Astrocyte (in vitro differentiated cells and primary cell): Measurements from ENCODE around the gene TCEANC. TPM values are rescaled to one million over a fixed set of nuclear protein-coding genes. Genes with fewer than 3 reads are reported as not detected.
A peak's percentile ranks its signal among the peaks of the same experiment; 100 is the strongest.

Experiments
- DNase-seq: peaks from one replicate; pipeline ENCODE4 v3.0.0-alpha.2; 2010; ENCODE audit warnings: low read depth
- FAIRE-seq: peaks from 2 replicates; lab custom pipeline; 2011; peaks lifted over from hg19 to GRCh38; lab: Jason Lieb, UNC
- H2AFZ ChIP-seq: 2 replicates; pipeline ENCODE4 v1.6.0; 2012; ENCODE audit warnings: low read depth, low read length, inconsistent platforms
- H3K27ac ChIP-seq: 2 replicates; pipeline ENCODE4 v1.5.1; 2011; ENCODE audit warnings: low read depth, low read length, inconsistent platforms
- H3K27me3 ChIP-seq: 2 replicates; pipeline ENCODE4 v1.6.0; 2011; ENCODE audit warnings: low read length, inconsistent platforms; ENCODE audit not compliant: insufficient read depth
- H3K36me3 ChIP-seq: 2 replicates; pipeline ENCODE4 v1.5.1; 2011; ENCODE audit warnings: low read length, inconsistent platforms; ENCODE audit not compliant: insufficient read depth
- H3K4me1 ChIP-seq: 2 replicates; pipeline ENCODE4 v1.5.1; 2011; ENCODE audit warnings: low read length, inconsistent platforms; ENCODE audit not compliant: insufficient read depth
- H3K4me2 ChIP-seq: 2 replicates; pipeline ENCODE4 v1.6.0; 2012; ENCODE audit warnings: low read length, inconsistent platforms
- H3K4me3 ChIP-seq: 2 replicates; pipeline ENCODE4 v1.5.1; 2011; ENCODE audit warnings: low read depth, mild to moderate bottlenecking, low read length, inconsistent platforms; ENCODE audit not compliant: insufficient read depth
- H3K79me2 ChIP-seq: 2 replicates; pipeline ENCODE4 v1.6.0; 2012; ENCODE audit warnings: mild to moderate bottlenecking, low read length, inconsistent platforms; ENCODE audit not compliant: insufficient read depth
- H3K9ac ChIP-seq: 2 replicates; pipeline ENCODE4 v1.6.0; 2012; ENCODE audit warnings: mild to moderate bottlenecking, low read length, inconsistent platforms
- H3K9me3 ChIP-seq: 2 replicates; pipeline ENCODE4 v1.5.1; 2012; ENCODE audit warnings: low read depth, mild to moderate bottlenecking, low read length, inconsistent platforms; ENCODE audit not compliant: insufficient read depth
- H4K20me1 ChIP-seq: 2 replicates; pipeline ENCODE4 v1.6.0; 2012; ENCODE audit warnings: low read length, inconsistent platforms; ENCODE audit not compliant: insufficient read depth
- H3K27ac Mint-ChIP-seq: one replicate; pipeline ENCODE4 v1.8.0; 2021; ENCODE audit warnings: mild to moderate bottlenecking, mixed read lengths; ENCODE audit not compliant: unreplicated experiment
- H3K27me3 Mint-ChIP-seq: one replicate; pipeline ENCODE4 v1.8.0; 2021; ENCODE audit warnings: low read depth, mixed read lengths; ENCODE audit not compliant: unreplicated experiment
- H3K36me3 Mint-ChIP-seq: one replicate; pipeline ENCODE4 v1.8.0; 2021; ENCODE audit warnings: low read depth, mixed read lengths; ENCODE audit not compliant: unreplicated experiment
- H3K4me1 Mint-ChIP-seq: one replicate; pipeline ENCODE4 v1.8.0; 2021; ENCODE audit warnings: low read depth, mixed read lengths; ENCODE audit not compliant: unreplicated experiment
- H3K4me3 Mint-ChIP-seq: one replicate; pipeline ENCODE4 v1.8.0; 2021; ENCODE audit warnings: mild to moderate bottlenecking, moderate library complexity, mixed read lengths; ENCODE audit not compliant: unreplicated experiment
- H3K9me3 Mint-ChIP-seq: one replicate; pipeline ENCODE4 v1.8.0; 2021; ENCODE audit warnings: mild to moderate bottlenecking, mixed read lengths; ENCODE audit not compliant: unreplicated experiment
- EZH2 ChIP-seq: IDR thresholded peaks from 2 replicates; pipeline ENCODE4 v1.6.1; 2012; ENCODE audit warnings: mild to moderate bottlenecking, low read length, inconsistent platforms; ENCODE audit not compliant: insufficient read depth
- total RNA-seq: library from RNA; stranded (reverse); gene quantifications from 2 replicates; pipeline ENCODE4 v1.2.1, GENCODE V29; 2021
- TF ChIP-seq, protein P1 (sequence below): IDR thresholded peaks from 2 replicates; pipeline ENCODE4 v1.5.1; 2011; ENCODE audit warnings: low read depth, mild to moderate bottlenecking, inconsistent platforms, low read length, moderate library complexity; ENCODE audit not compliant: insufficient read depth

TCEANC gene
- total RNA-seq, 1 donor from 2014 or later, result 1.0 TPM

DNA sequence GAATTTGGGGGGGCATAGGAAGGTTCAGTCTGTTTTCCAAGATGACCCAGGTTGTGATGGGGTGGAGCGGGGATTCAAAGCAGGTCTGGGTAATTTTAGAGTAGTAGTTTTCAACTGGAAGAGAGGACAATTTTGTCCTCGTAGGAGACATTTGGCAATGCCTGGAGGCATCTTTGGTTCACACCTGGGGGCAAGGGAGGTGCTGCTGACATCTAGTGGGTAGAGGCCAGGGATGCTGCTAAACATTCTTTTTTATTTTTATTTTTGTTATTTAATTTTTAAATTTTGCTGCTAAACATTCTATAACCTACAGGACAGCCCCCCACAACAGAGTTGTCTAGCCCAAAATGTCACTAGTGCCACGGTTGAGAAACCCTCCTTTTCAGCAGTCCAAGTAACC lies 37.9 kb downstream of the TCEANC start:
- H3K27me3 ChIP-seq, result no peaks in the 10 kb centered on the region
- no peaks in the 10 kb centered on the region for H3K36me3 Mint-ChIP-seq
- H3K4me3 Mint-ChIP-seq, result peak overlapping the region; percentile 90
- H3K9me3 Mint-ChIP-seq, result no peaks in the 10 kb centered on the region
- H3K79me2 ChIP-seq, result peaks cover 66% of the 10 kb centered on the region
- peaks cover 29% of the 10 kb centered on the region for H4K20me1 ChIP-seq
- H3K27ac ChIP-seq, result no peak overlapping the region
- DNase-seq, result no peak
- peak overlapping the region; percentile 97 for H3K9ac ChIP-seq
- H3K4me3 ChIP-seq, result peak overlapping the region; percentile 94
- H3K4me2 ChIP-seq, result peak overlapping the region; percentile 96
- peak overlapping the region; percentile 70 for H3K27ac Mint-ChIP-seq
- FAIRE-seq, result peak; percentile 71
- no peaks in the 10 kb centered on the region for H3K36me3 ChIP-seq
- H3K4me1 Mint-ChIP-seq, result peaks cover 34% of the 10 kb centered on the region
- TF ChIP-seq, protein P1, sequence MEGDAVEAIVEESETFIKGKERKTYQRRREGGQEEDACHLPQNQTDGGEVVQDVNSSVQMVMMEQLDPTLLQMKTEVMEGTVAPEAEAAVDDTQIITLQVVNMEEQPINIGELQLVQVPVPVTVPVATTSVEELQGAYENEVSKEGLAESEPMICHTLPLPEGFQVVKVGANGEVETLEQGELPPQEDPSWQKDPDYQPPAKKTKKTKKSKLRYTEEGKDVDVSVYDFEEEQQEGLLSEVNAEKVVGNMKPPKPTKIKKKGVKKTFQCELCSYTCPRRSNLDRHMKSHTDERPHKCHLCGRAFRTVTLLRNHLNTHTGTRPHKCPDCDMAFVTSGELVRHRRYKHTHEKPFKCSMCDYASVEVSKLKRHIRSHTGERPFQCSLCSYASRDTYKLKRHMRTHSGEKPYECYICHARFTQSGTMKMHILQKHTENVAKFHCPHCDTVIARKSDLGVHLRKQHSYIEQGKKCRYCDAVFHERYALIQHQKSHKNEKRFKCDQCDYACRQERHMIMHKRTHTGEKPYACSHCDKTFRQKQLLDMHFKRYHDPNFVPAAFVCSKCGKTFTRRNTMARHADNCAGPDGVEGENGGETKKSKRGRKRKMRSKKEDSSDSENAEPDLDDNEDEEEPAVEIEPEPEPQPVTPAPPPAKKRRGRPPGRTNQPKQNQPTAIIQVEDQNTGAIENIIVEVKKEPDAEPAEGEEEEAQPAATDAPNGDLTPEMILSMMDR, result no peak
- TF ChIP-seq EZH2, result no peak
- no peaks in the 10 kb centered on the region for H3K27me3 Mint-ChIP-seq
- H3K9me3 ChIP-seq, result no peaks in the 10 kb centered on the region
- no peak overlapping the region for H2AFZ ChIP-seq
- H3K4me1 ChIP-seq, result peaks cover 26% of the 10 kb centered on the region

DNA sequence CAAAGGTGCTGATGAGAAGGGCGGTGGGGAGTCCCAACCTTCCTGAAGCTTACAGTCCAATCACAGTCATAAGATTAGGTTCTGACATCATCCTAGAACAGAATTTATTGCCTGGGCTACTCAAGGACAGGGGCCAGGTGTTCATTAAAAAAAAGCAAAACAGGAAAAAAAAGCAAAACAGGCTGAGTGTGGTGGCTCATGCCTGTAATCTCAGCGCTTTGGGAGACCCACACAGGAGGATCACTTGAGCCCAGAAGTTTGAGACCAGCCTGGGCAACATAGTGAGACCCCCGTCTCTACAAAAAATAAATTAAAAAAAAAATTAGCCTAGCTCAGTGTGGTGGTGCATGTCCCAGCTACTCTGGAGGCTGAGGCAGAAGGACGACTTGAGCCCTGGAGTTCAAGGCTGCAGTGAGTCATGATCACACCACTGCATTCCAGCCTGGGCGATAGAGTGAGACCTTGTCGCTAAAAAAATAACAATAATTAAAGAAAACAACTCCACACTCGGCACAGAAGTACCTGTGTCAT lies 39.0 kb downstream of the TCEANC start:
- Mint-ChIP-seq H3K36me3 (no peaks in the 10 kb centered on the region), H3K27me3 (no peaks in the 10 kb centered on the region)
- no peak for FAIRE-seq

More for the DNA sequence above, 39.0 kb downstream of the TCEANC start:
- no peak for TF ChIP-seq EZH2
- TF ChIP-seq, protein P1, result no peak
- Histone ChIP-seq H3K79me2 (peaks cover 76% of the 10 kb centered on the region), H3K36me3 (no peaks in the 10 kb centered on the region), H2AFZ (no peak overlapping the region), H3K27me3 (no peaks in the 10 kb centered on the region), H4K20me1 (peaks cover 35% of the 10 kb centered on the region), H3K27ac (no peak overlapping the region), H3K9ac (no peak overlapping the region), H3K4me1 (peaks cover 26% of the 10 kb centered on the region), H3K4me3 (no peak overlapping the region), H3K9me3 (no peaks in the 10 kb centered on the region), H3K4me2 (peak overlapping the region; percentile 25)
- Mint-ChIP-seq H3K4me3 (peak overlapping the region; percentile 58), H3K4me1 (peaks cover 34% of the 10 kb centered on the region), H3K9me3 (no peaks in the 10 kb centered on the region), H3K27ac (peak overlapping the region; percentile 75)
- DNase-seq, result peak; percentile 7
